ENCODE results near the gene UBE2U.

Gene UBE2U, protein sequence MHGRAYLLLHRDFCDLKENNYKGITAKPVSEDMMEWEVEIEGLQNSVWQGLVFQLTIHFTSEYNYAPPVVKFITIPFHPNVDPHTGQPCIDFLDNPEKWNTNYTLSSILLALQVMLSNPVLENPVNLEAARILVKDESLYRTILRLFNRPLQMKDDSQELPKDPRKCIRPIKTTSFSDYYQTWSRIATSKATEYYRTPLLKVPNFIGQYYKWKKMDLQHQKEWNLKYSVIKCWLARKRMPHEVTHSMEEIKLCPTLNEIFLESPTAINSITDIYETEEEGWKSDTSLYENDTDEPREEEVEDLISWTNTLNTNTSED

DNA sequence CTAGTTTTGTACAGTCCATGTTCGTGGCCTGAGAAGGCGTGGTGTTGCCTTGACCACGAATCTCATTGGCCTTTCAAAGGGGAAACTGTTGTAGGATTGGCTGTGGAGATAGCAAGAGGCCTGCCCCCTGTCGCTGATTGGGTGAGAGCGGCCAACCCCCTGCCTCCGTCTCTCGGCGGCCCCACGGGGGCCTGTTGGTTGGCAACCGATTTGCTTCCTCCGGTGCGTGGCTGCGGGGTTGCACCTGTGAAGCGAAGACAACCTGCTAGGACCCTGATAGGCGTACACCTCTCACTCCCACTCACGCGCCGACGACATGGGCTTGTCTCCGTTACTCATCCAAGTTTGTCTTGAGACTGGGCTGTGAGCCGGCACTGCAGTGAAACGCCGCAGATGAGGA lies at the start of gene UBE2U:
Gene UBE2U (plus strand): TSS at position 204 of the 400 bp plus-strand sequence. CDS start 428 bp downstream, outside the sequence.
- no peak for DNase-seq (ENCODE audit: low read depth in 2 of 2, low spot score in 1 of 2)

DNA sequence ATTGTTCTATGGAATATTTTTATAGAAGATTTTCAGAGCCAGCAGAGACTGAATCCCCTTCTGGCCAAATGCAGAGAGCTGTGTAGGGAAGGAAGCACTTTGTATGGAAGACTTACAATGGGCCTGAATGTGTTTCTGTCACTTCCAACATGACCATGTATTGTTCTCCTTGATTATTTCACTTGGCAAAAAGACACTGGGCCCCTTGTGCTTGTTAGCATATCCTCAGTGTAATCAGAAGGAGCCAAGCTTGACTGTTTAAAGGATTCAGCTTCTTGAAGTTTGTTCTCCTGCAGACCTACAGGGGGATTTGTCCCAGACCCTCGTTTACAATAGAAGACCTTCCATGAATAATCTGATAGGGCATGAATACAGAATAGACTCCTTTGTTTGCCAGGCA lies 48.1 kb upstream of the UBE2U start:
- DNase-seq (ENCODE audit: low read depth in 2 of 2, low spot score in 1 of 2): no peak

DNA sequence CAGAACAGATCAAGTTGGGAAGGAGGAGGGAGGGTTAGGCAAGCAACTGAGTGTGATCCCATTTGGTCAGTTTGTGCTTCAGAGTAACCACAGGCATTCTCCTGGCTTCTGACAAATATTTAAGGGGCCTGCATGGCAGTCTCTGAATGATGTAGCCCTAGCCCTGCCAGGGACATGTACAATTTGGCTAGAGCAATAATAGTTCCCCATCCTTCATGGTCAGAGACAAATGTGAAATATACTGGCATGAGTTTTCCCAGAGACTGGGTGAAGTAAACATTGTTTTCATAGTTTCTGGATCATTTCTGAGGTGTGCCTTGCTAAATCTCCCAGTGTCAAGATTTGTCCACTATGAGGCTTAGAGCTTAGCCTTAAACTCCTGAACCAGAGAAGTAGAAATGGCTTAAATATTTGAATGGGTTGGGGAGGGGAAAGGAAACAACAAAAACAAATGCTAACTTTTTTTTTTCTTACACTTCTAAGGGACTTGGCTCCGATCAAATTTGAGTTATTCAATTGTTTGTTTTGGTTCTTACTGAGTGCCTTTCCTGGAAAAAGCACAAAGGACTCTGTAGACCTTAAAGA lies 42.0 kb upstream of the UBE2U start:
- no peak for DNase-seq (ENCODE audit: low read depth in 2 of 2, low spot score in 1 of 2)

GRCh38 chr1:64162151-64162550 lies 41.3 kb upstream of the UBE2U start:
- no peak for DNase-seq (ENCODE audit: low read depth in 2 of 2, low spot score in 1 of 2)

- no peak for DNase-seq (ENCODE audit: low read depth in 2 of 2, low spot score in 1 of 2)
These were observed 40.6 kb upstream of the UBE2U start for GRCh38 chr1:64162804-64163203.

DNA sequence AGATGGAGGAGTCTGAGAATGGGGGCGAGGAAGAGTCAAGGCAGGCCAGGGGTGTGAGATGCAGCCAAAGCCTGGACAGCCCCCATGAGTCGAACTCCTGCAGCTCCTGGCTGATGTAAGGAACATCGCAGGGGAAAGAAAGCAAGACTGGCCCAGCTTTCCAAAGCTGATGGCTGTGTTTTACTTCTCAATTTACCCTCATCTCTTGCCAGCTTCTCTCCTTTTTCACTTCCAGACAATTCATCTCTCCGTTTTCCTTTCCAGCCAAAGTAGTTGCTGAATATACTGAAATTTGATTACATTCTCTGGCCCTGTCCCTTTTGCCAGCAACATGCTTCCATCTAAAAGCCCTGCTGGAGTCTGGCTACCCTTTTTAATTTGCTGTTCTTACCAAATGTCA lies 40.0 kb upstream of the UBE2U start:
- DNase-seq (ENCODE audit: low read depth in 2 of 2, low spot score in 1 of 2): no peak

DNA sequence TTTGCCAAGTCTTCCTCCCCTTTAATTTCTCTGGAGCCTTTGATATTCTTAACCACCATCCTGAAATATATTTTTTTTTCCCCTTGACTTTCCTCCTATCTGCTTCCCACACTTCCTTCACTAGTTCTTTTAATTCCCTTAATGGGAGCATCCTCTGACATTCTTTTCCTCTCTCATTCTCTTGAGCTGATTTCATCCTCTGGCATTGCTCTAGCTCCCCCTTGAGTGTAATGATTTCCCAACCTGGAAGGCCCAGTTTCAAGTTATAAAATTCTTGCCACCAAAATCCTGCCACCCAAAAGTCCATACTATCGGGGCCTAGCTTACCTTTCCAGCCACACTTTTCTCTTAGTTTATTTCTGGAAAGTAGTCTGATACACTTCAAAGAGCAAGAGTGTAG lies 39.5 kb upstream of the UBE2U start:
- DNase-seq (ENCODE audit: low read depth in 2 of 2, low spot score in 1 of 2): no peak

- no peak for DNase-seq (ENCODE audit: low read depth in 2 of 2, low spot score in 1 of 2)
These were observed 36.8 kb upstream of the UBE2U start for GRCh38 chr1:64166629-64167028.

GRCh38 chr1:64167176-64167575 lies 36.2 kb upstream of the UBE2U start:
- DNase-seq (ENCODE audit: low read depth in 2 of 2, low spot score in 1 of 2): no peak

GRCh38 chr1:64171246-64171645 lies 32.2 kb upstream of the UBE2U start:
- no peak for DNase-seq (ENCODE audit: low read depth in 2 of 2, low spot score in 1 of 2)

- no peak for DNase-seq (ENCODE audit: low read depth in 2 of 2, low spot score in 1 of 2)
These were observed 31.6 kb upstream of the UBE2U start for GRCh38 chr1:64171797-64172281.

DNA sequence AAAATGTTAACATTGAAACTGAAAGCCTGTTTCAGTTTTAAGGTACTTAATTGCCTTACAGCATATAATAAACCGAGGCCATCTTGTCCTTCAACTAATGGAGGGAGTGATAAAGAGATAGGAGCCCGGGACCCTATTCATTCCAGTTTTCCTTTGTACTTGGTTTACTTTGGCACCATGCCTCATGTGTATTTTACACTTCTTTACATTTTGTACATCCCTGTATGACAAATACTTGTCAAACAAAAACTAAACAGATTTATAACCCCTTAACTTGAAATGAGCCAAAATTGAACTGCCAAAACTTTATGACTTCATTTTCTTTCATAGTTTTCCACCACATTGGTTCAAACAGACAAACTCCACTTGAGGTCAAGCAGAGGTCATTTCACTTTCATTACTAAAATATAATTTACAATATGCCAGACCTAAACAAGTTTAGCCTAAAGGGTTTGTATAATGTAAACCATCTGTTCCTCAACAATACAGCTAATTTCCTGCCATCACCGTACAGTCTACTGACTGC lies 30.9 kb upstream of the UBE2U start:
- no peak for DNase-seq (ENCODE audit: low read depth in 2 of 2, low spot score in 1 of 2)

- no peak for DNase-seq (ENCODE audit: low read depth in 2 of 2, low spot score in 1 of 2)
These were observed 30.0 kb upstream of the UBE2U start for GRCh38 chr1:64173336-64173940.

DNA sequence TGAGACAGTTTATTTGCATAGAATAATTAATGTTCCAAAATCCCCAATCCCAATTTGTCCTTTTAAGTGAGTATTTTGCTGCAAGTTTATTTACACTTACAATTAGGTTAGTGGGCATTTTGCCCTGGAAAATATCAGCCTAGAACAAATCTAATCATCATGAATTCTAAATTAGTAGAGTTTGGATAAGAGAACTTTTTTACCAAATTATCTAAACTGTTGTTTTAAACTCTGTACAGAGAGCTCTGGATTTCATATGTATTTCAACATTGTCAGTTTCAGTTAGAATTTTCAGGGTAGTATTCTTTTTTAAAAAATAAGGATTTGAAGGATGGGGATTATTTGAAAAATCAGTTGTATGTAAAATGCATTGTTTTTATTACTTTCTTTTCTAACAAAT lies 27.8 kb upstream of the UBE2U start:
- no peak for DNase-seq (ENCODE audit: low read depth in 2 of 2, low spot score in 1 of 2)

DNA sequence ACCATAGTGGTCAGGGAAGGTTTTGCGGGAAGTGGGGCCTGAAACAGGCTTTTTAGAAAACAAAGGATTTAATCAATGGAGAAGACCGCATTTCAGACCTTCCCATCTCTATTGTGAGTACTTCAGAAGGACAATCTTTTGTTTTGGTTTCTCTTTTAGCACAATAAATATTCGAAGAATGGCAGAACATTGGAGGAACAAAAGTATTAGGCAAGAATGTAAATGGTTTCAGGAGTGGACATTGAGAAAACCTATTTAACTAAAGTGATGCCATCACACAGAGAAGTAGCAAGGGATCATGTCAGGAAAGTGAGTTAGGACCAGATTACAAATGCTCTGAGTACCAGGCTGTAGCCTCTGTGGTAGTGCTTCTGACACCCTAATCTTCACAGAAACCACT lies 26.8 kb upstream of the UBE2U start:
- no peak for DNase-seq (ENCODE audit: low read depth in 2 of 2, low spot score in 1 of 2)

GRCh38 chr1:64179588-64179987 lies 23.8 kb upstream of the UBE2U start:
- DNase-seq (ENCODE audit: low read depth in 2 of 2, low spot score in 1 of 2): no peak

GRCh38 chr1:64182207-64182606 lies 21.2 kb upstream of the UBE2U start:
- no peak for DNase-seq (ENCODE audit: low read depth in 2 of 2, low spot score in 1 of 2)

DNA sequence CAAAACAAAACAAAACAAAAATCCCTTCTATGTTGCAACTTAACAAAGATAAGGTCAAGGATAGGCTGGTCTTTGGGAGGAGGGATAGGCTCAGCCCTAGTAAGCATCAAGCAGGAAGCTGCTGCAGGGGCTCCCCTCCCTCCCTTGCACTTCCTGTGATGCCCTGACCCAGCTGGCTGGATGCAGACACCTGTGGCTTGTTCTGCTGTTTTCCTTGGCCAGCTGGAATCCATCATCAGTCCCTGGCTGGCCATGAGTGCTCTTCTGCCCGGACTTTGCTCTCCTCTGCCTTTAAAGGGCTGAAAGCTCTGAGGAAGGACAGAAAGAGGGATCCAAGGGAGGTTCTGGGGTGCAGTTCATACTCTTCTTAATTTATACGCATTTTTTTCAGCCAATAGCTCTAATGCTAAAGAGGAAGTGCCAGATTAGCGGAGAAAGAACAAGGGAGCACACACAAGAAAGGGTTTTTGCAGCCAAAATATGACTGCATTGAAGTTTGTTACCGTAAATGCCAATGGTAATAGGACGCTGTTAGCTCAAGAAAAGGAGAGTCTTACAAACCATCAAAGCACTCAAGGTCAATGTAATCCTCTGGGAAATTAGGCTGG lies 19.9 kb upstream of the UBE2U start:
- no peak for DNase-seq (ENCODE audit: low read depth in 2 of 2, low spot score in 1 of 2)

DNA sequence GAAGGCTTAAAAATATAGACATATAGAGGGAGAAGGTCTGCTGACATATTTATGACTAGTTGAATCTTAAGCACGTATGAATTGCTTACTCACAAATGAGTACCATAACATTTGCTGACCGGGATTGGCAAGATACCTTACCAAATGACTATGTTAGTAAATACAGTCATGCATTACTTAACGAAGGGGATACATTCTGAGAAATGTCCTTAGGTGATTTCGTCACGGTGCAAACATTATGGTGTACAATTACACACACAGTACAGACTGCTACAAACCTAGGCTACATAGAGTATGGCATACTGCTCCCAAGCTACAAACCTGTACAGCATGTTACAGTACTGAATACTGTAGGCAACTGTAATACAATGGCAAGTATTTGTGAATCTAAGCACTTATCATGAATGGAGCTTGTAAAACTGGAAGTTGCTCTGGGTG lies 19.4 kb upstream of the UBE2U start:
- DNase-seq (ENCODE audit: low read depth in 2 of 2, low spot score in 1 of 2): no peak

DNA sequence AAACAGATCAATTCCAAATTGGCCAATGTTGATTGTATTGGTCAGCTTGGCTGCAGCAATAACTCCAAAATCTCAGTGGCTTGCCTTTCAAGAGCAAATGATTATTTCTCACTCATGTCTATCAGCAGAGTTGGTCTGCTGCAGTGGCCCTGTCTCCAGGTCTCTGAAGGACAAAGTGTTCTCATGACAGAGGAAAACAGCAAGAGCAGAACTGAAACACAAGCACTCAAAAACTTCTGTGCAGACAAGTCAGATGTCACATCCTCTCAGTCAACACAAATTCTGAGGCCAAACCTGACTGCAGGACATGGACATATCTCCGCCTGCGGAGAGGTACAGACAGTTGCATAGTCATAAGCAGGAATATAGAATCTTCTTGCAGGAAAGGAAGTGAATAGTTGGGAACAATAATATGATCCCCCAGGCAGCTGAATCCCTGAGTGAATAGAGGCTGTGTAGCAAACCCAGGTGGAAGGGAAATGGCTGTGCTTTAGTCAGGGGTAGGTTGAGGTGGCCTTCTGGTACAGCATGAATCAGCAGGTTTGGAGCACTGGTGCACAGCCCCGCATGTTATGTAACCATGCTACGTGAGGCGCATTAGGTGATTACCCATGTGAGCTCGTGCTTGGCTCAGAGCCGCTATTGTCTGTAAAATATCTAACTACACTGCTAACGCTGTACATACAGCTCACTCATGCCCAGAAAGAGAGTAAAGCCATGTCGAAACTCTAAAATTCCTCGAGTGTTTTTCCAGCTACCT lies 17.1 kb upstream of the UBE2U start:
- DNase-seq (ENCODE audit: low read depth in 2 of 2, low spot score in 1 of 2): no peak

DNA sequence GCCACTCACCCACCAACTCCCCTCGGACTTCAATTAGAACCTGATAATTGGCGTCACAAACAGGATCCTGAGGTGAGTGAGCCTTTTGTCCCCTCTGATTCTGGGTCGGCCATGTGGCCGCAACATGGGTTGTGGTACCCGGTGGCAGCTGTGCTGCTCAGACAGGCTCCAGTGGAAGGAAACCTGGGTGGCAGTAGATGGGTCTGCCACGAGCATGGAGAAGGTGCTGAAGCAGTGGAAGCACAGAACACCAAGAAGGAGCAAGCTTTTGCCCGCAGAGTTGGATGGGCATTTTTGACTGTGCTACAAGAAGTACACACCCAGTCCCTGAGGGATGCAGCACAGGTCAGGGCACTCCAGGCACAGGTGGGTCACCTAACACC lies 16.5 kb upstream of the UBE2U start:
- DNase-seq (ENCODE audit: low read depth in 2 of 2, low spot score in 1 of 2): no peak
